ENCODE results near the gene CCDC8. TPM values are rescaled to one million over a fixed set of nuclear protein-coding genes. Genes with fewer than 3 reads are reported as not detected.
A peak's percentile ranks its signal among the peaks of the same experiment; 100 is the strongest.

Gene CCDC8
- total and polyA plus RNA-seq, 2 donors (not counting 3 experiments of a cell fraction or from before 2014, with no cell fraction given) = 0.18 to 0.75 TPM

- Histone ChIP-seq H3K9me1 (replicated peaks; ENCODE audit: control insufficient read depth, extremely low read depth, insufficient read depth, low read length) (no peaks in the 10 kb centered on the region), H3K4me2 (ENCODE audit: insufficient read depth, low read length) (no peak overlapping the region), H4K20me1 (replicated peaks; ENCODE audit: control insufficient read depth, extremely low read depth, insufficient read depth, low read length) (no peaks in the 10 kb centered on the region), H3K27ac (ENCODE audit: insufficient read depth, low read depth, low read length) (no peak overlapping the region), H3K79me2 (ENCODE audit: control insufficient read depth, insufficient read depth, low read length) (peaks cover 63% of the 10 kb centered on the region), H3K4me3 (replicated peaks in 1 of 3; ENCODE audit: insufficient read depth in 1 of 3, low read depth in 1 of 3, low read length in 3 of 3) (no peak overlapping the region), H3K4me1 (ENCODE audit: control insufficient read depth, extremely low read depth, insufficient read depth, low read length) (peaks cover 34% of the 10 kb centered on the region), H3K36me3 (ENCODE audit: control insufficient read depth in 2 of 2, extremely low read depth in 1 of 2, insufficient read depth in 2 of 2, low read length in 2 of 2) (peaks cover 8 to 15% of the 10 kb centered on the region in 2 experiments), H3K9ac (replicated peaks; ENCODE audit: extremely low read depth, insufficient read depth, low read length) (no peak overlapping the region), H2AFZ (ENCODE audit: low read depth, low read length) (no peak overlapping the region), H3K27me3 (ENCODE audit: control insufficient read depth in 2 of 2, insufficient read depth in 2 of 2, low read length in 2 of 2) (no peaks in the 10 kb centered on the region), H3K9me3 (replicated peaks; ENCODE audit: control insufficient read depth, insufficient read depth, low read length) (no peaks in the 10 kb centered on the region)
- FAIRE-seq = peak; percentile 28
- ChIA-PET POLR2A (no interaction called here), CTCF (interaction anchor here (0.6 to 1.3 kb wide), 2 partner anchors 89 to 225 kb away, joined by 3 to 7 read pairs; no protein-coding TSS in a partner anchor)
- intact Hi-C loops (cut with micrococcal nuclease) = no loop called here
- dilution Hi-C loops (cut with MboI; ENCODE audit: extremely low pct_ligation_motif_present, low sequenced_read_pairs) = no loop called here
- no peak for DNase-seq (ENCODE audit: low read depth, low spot score)
- no peak for TF ChIP-seq FOS (IDR thresholded peaks at IDR 0.05; ENCODE audit: borderline replicate concordance, insufficient read depth, low read length)
- TF ChIP-seq MYC (IDR thresholded peaks at IDR 0.05; ENCODE audit: low read depth, low read length) = no peak
- TF ChIP-seq POLR2AphosphoS5 (IDR thresholded peaks at IDR 0.05; ENCODE audit: insufficient read depth, low read depth, low read length) = no peak
- no peak for TF ChIP-seq EZH2 (IDR thresholded peaks at IDR 0.05; ENCODE audit: borderline replicate concordance, low read depth, low read length, severe bottlenecking)
- no peak for TF ChIP-seq MAX (IDR thresholded peaks at IDR 0.05; ENCODE audit: insufficient read depth, insufficient read length)
- no peak for TF ChIP-seq JUN (IDR thresholded peaks at IDR 0.05; ENCODE audit: borderline replicate concordance, insufficient read depth, insufficient read length, low read depth)
- TF ChIP-seq CTCF (IDR thresholded peaks at IDR 0.05; ENCODE audit: extremely low read depth in 1 of 2, insufficient read depth in 1 of 2, low read depth in 1 of 2, low read length in 2 of 2) = no peak
- TF ChIP-seq GATA2 (IDR thresholded peaks at IDR 0.05; ENCODE audit: insufficient read depth, insufficient read length, low read depth, low read length) = no peak
- TF ChIP-seq POLR2A (IDR thresholded peaks at IDR 0.05; ENCODE audit: low read depth, low read length) = no peak
- no TSS peak for BruUV-seq (replicated peaks)
Measured at GRCh38 chr19:46369817-46370216, 43.5 kb downstream of the CCDC8 start.
